HG03378 (cell line): ENCODE data around the gene MGA.

ENCODE experiments used
- ATAC-seq: cut with Tn5 transposase; IDR thresholded peaks from one replicate; pipeline ENCODE4 v1.9.1; 2021; ENCODE audit warnings: mild to moderate bottlenecking, moderate library complexity; ENCODE audit not compliant: unreplicated experiment

The MGA gene

GRCh38 chr15:41780266-41780665 lies 120.1 kb downstream of the MGA start:
- no peak for ATAC-seq

- no peak for ATAC-seq
Observed at GRCh38 chr15:41780727-41781126, 120.5 kb downstream of the MGA start.

DNA sequence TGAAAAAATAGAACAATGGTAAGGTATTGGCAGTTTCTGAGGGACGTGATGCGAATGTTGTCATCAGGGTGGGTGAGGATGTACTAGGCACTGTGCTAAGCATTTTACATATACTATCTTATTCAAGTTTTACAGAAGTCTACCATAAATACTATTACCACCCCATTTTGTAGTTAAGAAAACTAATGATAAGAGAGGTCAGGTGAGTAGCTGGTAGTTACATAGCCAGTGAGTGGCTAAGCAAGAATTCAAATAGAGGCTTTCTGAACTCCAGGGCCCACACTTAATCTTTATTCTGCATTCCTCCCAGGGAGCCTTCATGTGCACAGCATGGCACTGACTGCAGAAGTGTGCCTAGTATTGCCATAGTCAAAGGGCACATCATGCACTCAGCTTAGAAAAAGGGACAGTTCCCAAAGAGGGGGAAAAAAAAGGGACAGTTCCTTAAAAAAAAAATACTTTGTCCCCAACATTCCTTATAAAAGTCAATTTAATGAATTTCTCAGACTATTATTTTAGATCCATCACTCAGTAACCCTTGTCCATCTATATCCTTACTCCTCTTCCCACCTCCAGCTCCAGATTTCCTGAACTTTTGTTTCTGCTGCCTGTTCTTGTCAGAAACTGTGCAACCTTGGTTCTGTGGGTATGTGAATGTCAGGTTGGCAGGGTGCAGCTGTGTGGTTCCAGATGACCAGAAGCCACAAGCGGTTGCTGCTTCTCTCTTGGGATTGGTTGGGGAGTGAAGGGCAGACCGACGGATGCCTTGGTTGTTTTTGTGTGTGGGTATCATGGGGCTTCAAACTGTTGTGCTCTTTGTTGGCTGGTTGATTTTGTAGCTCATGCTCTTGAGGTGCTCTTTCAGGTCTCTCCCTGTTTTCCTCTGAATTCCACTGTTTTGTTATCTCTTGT lies 122.4 kb downstream of the MGA start:
- ATAC-seq: no peak

DNA sequence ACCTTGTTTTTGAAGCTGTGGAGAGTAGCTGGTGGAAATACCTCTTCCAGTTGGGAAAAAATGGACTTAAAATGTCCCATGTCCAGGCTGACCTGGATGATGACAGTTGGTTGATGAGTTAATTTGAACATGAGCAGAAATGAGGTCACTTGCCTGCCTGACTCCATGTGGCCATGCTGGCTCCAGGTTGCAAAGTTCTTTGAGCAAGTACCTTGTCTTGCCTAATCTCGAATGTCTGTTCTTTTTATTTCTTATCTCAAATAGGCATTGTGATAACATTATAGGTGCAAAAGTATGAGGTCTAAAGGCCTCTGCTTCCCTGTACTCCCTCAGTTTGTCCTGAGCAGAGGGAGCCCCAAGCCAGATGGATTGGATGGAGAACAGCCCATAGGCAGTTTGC lies 123.1 kb downstream of the MGA start:
- ATAC-seq: no peak

GRCh38 chr15:41788262-41788661 lies 128.1 kb downstream of the MGA start:
- no peak for ATAC-seq

DNA sequence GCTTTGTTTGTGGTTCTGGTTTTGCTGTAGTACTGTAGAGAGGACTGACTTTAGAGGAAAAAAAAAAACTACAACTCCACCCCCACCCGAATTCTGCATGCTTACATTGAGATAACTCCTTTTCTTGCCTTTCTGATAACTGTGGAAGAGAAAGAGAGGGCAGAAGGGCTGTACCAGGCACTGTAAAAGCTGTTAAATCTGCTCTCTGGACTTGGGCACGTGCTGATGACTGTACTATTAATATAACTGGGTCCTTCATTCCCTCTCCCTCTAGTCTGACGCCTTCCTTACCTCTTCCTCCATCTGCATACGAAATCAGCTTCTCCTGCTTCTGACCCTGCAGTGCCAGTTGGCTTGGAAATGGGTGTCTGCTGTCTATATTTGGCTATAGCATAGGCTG lies 129.0 kb downstream of the MGA start:
- no peak for ATAC-seq

DNA sequence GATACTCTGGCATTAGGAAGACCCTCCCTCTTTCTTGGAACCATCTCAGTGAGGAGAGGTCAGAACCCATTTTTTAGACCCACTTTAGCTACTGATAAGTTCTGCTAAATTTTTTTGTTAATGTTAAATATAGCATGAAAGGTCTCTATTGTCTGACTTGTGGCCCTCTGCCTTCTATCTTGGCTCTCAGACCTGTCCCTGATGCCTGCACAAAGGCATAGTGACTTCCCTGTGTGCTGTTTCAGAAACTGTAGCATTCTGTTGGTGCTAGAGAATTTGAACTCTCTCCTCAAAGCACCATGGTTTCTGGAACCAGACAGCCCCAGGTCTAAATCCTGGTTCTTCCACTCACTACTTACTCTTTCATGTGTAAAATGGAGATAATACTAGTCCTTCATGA lies 129.5 kb downstream of the MGA start:
- ATAC-seq: no peak

DNA sequence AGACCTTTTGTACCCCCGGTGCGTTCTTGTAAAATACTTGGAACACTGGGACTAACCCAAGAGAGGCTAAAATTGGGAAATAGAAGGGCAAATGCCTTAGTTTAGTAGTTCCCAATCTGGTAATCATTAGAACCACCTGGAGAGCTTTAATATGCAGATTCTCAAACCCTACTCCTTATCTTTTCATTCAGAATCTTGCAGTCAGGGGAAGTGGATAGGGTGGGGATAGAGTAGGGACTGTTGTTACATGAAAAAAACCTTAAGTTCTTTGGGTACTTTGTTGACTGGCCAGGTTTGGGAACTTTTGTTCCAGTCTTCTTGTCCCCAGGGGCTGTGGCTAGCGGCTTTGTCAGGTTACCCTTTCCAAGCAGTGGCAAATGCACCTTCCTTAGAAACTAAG lies 130.0 kb downstream of the MGA start:
- no peak for ATAC-seq

GRCh38 chr15:41790756-41791546 lies 130.7 kb downstream of the MGA start:
- no peak for ATAC-seq

DNA sequence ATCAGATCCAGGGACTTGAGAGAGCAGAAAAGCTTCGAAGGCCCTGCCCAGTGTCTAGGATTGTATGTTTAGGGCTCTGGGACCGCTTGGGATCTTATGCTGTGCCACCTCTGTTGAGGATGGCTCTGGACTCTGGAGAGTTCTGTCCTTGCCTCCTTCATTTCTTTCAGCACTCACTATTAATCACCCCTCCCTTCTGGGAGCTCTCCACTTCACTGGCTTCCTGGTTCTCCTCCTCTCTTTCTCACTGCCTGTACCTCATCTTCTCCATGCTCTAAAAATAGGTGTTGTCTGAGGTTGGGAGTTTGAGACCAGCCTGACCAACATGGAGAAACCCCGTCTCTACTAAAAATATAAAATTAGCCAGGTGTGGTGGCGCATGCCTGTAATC lies 131.3 kb downstream of the MGA start:
- ATAC-seq: no peak

- ATAC-seq: no peak
Observed at GRCh38 chr15:41792000-41792637, 131.9 kb downstream of the MGA start.

GRCh38 chr15:41794081-41794480 lies 133.9 kb downstream of the MGA start:
- no peak for ATAC-seq

- ATAC-seq: no peak
Observed at GRCh38 chr15:41795996-41796856, 136.0 kb downstream of the MGA start.

DNA sequence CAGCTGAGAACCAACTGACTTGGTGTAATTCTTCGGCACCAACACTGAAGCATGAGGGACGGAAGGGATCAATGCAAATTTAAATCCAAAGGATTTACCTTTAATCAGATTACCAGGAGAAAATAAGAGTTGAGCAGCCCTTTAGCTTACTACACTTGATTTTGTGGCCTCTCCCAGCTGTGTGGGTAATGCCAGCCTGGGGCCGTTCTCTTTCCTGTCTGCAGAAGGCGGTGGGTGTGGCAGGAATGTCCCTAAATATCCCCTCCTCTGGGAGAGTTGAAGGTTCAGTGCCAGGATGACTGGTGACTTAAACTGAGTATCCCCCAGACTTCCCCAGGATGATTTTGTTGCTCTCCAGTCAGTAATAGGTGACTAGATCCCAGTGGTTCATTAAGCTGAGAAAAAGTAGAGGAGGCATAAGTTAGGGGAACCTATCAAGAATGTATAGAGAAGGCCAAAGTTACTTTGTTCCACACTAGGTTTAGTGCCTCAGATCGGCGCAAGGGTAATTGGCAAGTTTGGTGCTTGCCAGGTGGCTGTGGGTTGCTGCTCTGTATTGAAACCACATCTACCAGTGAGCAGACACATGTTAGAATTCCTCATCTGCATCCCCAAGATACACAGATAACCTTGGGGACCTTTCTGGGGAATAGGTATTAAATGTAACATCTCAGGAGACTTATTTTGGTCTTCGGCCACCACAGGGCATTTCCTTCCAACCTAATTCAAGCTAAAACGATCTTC lies 137.2 kb downstream of the MGA start:
- no peak for ATAC-seq

GRCh38 chr15:41798607-41799487 lies 138.6 kb downstream of the MGA start:
- no peak for ATAC-seq

- ATAC-seq: no peak
Observed at GRCh38 chr15:41799488-41799805, 139.2 kb downstream of the MGA start.

DNA sequence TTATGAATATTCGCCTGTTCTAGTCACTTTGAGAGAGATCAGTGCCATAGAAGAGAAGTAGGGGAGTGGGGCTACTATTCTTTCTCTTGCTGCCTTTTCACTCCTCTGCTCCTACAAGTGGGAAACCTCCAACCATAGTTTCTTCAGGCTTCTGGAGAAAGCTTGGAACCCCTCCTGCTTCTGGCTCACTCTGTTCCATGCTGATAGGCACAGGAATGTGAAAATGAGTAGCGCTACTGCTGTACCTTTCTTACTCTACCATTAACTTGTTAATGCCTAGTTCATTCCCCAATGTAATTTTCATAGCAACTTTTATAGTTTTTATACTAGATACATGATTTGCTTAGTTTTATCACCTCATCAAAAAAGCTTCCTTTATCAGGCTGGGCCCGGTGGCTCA lies 141.0 kb downstream of the MGA start:
- no peak for ATAC-seq

DNA sequence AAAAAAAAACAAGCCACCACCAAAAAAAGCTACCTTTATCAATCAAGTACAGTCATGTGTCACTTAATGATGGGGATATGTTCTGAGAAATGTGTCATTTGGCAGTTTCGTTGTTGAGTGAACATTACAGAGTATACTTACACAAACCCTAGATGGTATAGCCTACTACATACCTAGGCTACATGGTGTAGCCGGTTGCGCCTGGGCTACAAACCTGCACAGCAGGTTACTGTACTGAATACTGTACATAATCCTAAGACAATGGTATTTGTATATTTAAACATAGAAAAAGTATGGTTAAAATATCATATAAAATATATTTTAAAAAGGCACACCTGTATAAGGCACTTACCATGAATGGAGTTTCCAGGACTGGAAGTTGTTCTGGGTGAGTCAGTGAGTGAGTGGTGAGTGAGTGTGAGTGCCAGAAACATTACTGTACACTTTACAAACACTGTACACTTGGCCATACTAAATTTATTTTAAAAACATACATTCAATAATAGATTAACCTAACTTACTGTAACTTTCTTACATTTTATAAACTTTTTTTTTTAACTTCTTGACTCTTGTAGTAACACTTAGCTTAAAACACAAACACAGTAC lies 141.7 kb downstream of the MGA start:
- ATAC-seq: no peak

DNA sequence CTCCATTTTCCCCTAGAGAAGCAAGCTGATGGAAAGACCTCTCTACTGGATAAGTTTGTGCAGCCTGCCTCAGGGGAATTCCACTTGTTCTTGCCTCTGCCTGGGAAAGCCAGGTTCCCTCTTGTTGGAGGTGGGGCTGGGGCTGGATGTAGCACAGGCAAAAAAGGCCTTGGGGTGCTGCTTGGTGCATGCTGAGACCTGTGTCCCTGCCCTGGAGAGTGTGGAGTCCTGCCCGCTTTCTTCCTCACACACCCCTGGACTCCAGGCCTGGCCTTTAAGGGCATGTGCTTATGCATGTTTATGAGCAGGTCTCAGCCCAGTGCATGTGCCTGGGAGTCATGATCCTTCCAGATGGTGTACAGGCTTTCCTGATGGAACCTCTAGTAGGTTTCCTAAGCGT lies 144.2 kb downstream of the MGA start:
- no peak for ATAC-seq
